ENCODE data around the gene NUDCD3.

Gene NUDCD3

DNA sequence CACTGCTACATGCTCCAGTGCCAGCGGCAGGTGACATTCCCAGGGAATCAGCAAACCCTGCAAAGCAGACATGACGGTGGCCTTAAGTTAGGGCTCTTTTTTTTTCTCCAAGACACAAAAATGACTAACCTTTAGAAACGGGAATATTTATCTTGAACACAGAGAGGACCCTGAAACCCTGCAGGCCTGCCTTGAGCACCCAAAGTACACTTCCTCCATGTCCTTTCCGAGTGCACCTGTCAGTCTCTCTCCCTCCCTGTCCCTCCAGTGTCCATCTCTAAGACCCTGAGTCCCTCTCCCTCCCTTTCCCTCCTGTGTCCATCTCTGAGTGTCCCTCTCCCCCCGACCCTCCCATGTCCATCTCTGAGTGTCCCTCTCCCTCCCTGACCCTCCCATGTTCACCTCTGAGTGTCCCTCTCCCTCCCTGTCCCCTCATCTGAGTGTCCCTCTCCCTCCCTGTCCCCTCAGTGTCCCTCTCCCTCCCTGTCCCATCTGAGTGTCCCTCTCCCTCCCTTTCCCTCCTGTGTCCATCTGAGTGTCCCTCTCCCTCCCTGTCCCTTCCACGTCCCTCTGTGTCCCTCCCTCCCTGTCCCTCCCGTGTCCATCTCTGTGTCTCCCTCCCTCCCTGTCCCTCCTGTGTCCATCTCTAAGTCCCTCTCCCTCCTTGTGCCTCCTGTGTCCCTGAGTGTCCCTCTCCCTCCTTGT is 113.9 kb downstream of the NUDCD3 start:
- TF ChIP-seq, protein P1, sequence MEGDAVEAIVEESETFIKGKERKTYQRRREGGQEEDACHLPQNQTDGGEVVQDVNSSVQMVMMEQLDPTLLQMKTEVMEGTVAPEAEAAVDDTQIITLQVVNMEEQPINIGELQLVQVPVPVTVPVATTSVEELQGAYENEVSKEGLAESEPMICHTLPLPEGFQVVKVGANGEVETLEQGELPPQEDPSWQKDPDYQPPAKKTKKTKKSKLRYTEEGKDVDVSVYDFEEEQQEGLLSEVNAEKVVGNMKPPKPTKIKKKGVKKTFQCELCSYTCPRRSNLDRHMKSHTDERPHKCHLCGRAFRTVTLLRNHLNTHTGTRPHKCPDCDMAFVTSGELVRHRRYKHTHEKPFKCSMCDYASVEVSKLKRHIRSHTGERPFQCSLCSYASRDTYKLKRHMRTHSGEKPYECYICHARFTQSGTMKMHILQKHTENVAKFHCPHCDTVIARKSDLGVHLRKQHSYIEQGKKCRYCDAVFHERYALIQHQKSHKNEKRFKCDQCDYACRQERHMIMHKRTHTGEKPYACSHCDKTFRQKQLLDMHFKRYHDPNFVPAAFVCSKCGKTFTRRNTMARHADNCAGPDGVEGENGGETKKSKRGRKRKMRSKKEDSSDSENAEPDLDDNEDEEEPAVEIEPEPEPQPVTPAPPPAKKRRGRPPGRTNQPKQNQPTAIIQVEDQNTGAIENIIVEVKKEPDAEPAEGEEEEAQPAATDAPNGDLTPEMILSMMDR (IDR thresholded peaks at IDR 0.05; ENCODE audit: low read depth, low read length, missing control alignments) = no peak
- DNase-seq (ENCODE audit: low read depth) = no peak
- H3K4me3 ChIP-seq (ENCODE audit: low read depth, low read length) = no peak overlapping the region

DNA sequence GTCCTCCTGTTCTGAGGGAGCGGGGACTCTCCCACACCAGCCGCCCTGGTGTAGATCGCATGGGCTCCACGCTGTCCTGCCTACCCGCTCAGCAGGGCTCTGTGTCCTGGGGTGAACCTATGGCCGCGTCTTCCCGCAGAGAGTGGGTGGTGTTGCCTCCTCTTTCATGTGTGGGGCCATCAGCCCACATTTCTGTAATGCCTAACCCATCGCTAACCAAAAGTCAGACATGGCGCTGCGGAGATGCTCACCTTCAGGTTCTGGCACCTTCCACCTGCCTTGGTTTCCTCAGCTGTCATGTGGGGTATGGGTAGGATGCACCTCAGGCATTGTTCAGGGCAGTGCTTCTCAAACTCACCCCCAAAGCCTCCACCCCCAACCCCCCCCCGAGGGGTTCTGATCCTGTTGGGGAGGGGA is 114.5 kb downstream of the NUDCD3 start:
- TF ChIP-seq, protein P1 (IDR thresholded peaks at IDR 0.05; ENCODE audit: low read depth, low read length, missing control alignments) = no peak
- no peak for DNase-seq (ENCODE audit: low read depth)
- no peak overlapping the region for H3K4me3 ChIP-seq (ENCODE audit: low read depth, low read length)

DNA sequence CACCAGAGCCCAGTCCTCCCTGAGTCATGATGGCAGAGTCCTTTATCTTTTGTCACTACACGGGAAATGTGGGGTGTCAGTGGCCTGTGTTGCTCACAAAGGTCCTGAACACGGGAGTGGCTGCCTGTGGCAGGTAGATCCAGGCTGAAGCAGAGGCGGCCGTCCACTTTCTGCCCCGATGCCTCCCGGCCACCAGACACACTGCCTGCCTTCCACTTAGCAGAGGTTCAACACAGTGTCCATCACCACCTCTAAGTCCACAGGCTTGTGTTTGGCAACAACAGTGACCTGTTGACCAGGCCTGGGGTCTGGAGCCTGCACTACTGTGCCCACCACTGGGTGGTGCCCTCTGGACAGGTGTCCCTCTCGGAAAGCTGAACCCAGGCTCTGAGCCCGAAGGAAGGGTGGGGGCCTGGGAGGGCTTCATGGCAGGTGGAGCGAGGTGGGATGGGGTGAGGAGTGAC is 115.2 kb downstream of the NUDCD3 start:
- no peak for DNase-seq (ENCODE audit: low read depth)
- H3K4me3 ChIP-seq (ENCODE audit: low read depth, low read length) = no peak overlapping the region
- TF ChIP-seq, protein P1 (IDR thresholded peaks at IDR 0.05; ENCODE audit: low read depth, low read length, missing control alignments) = peak; percentile 47

DNA sequence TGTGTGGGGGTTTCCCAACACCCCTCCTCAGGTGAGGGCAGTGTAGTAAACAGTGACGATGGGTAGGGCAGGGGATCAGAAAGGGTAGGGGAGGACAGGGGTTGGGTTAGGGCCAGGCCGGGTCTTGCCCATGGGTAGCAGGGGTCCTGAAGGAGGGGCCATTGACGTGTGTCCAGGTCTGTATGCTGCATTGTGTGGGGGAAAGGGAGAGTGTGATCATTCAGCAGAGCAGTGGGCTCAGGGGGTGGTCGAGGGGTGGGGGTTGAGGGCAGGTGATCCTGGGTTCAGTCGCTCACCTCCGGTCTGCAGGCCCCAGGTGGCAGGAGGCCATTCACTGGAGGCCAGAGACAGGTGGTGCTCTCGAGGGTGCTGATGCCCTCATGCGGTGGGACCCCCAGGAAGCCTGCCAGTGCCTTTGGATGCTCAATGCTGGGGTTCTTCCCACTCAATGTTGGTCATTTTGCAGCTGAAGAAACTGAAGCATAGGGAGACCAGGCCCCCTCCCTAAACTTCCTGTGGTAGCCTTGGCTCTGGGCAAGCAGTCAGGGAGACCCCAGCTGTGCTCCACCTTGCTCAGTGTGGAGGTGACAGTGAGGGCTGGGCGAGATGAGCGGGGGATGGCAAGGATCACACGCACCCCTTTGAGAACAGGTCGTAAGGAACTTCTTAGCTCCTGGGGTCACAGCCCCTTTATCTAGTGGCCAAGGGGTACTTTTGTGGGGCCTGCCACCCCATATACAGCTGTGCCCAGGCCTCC is 116.3 kb downstream of the NUDCD3 start:
- H3K4me3 ChIP-seq (ENCODE audit: low read depth, low read length) = no peak overlapping the region
- TF ChIP-seq, protein P1 (IDR thresholded peaks at IDR 0.05; ENCODE audit: low read depth, low read length, missing control alignments) = no peak
- no peak for DNase-seq (ENCODE audit: low read depth)

DNA sequence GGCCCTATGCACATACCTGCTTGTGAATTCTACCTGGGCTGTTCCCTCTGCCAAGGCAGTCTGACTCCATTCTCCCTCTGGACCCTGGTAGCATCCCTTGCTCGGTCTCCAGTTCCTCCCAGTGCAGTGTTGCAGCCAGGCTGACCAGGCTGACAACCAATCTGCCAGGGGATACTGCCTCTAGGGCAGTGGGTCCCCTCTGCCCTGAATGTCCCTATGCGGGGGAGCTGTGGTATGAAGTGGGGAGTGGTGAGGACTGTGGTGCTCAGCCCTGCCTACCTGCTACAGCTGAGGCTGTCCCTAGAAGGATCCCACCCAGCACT is 117.1 kb downstream of the NUDCD3 start:
- no peak for DNase-seq (ENCODE audit: low read depth)
- TF ChIP-seq, protein P1 (IDR thresholded peaks at IDR 0.05; ENCODE audit: low read depth, low read length, missing control alignments) = no peak
- no peak overlapping the region for H3K4me3 ChIP-seq (ENCODE audit: low read depth, low read length)

DNA sequence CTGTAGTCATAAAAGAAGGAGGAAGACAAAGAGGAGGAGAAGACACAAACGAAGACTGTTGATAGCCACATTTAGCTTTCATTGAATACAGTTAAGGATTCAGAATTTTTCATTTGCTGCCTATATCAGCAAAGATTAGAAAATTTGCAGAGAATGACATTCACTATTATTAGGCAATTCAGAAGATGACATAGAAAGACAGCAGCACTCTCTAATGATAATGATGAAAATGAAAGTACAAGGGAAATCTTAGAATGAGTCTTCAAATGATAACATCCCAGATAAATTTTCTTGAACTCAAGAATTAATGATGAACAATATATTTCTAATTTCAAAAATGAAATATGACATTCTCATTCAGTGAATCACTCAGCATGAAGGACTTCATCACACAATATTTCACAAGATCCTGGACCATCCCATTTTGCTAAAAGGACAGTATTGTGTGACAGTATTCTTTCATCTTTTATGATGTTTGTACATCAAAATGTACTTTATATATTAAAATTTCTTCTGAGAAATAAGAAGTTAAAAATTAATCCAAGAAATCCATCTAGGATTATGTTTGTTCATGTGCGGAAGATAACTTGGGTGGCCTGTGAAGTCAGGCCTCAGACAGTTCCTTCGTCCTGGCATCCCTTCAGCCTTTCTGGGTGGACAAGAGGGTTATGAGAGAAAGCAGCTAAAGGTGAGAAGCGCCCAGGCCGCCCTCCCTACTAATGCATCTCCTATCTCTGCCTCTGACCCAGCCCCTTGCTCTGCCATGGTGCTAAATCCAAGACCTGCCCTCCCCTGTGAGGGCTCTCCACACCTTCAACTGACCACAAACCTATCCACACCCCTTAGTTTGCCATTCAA is 117.7 kb downstream of the NUDCD3 start:
- TF ChIP-seq, protein P1 (IDR thresholded peaks at IDR 0.05; ENCODE audit: low read depth, low read length, missing control alignments) = no peak
- no peak for DNase-seq (ENCODE audit: low read depth)
- H3K4me3 ChIP-seq (ENCODE audit: low read depth, low read length) = no peak overlapping the region
